Transverse colon (tissue), 3 donors: ENCODE measurements around the gene EBF3.

Source experiments
- POLR2A ChIP-seq: fragments of 450-650 bp; IDR thresholded peaks from one replicate; pipeline ENCODE4 v1.6.1; 2016; ENCODE audit warnings: antibody characterized with exemption, mild to moderate bottlenecking, moderate library complexity
- TF ChIP-seq, protein P1 (sequence below), 5 experiments: fragments of 200-600 bp in 3 of 5; fragments of 450-650 bp in 2 of 5; sonication (generic) in 3 of 5; IDR thresholded peaks; 1 replicate in 2 of 5; 2 replicates in 3 of 5; pipeline ENCODE4 v1.5.1; 2016 to 2017; ENCODE audit warnings: antibody characterized with exemption in 5 of 5, inconsistent platforms in 3 of 5, mild to moderate bottlenecking in 2 of 5, moderate library complexity in 1 of 5

DNA sequence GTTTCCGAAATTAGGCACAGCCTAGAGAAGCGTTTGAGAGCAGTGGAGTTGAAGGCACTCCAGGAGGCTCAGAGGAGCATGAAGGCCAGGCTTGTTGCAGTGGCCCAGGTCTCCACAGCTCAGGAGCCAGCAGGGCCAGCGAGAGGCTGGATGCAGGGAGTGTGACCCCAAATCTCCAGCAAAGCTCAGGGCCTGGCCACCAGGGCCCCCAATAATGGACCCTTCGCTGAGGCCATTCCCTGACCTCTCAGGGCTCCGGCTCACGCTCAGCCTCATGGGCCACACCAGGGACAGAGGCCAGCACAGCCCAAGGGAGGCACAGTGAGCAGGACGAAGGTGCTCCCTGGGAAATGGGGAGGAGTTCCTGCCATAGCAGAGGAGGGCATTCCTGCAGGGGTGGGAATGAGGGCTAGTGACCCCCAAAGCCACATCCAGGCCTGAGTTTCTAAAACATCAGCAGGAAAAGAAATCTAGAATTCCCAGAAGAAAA, 47.5 kb downstream of the EBF3 start:
- TF ChIP-seq, protein P1, sequence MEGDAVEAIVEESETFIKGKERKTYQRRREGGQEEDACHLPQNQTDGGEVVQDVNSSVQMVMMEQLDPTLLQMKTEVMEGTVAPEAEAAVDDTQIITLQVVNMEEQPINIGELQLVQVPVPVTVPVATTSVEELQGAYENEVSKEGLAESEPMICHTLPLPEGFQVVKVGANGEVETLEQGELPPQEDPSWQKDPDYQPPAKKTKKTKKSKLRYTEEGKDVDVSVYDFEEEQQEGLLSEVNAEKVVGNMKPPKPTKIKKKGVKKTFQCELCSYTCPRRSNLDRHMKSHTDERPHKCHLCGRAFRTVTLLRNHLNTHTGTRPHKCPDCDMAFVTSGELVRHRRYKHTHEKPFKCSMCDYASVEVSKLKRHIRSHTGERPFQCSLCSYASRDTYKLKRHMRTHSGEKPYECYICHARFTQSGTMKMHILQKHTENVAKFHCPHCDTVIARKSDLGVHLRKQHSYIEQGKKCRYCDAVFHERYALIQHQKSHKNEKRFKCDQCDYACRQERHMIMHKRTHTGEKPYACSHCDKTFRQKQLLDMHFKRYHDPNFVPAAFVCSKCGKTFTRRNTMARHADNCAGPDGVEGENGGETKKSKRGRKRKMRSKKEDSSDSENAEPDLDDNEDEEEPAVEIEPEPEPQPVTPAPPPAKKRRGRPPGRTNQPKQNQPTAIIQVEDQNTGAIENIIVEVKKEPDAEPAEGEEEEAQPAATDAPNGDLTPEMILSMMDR (IDR thresholded peaks at IDR 0.05): no peak
- no peak for TF ChIP-seq POLR2A
